HG03095 (cell line): ENCODE data around the gene PAN3.

Source experiments
- ATAC-seq: cut with Tn5 transposase; IDR thresholded peaks from one replicate; pipeline ENCODE4 v1.9.1; 2021; ENCODE audit warnings: moderate library complexity; ENCODE audit not compliant: unreplicated experiment

The PAN3 gene

DNA sequence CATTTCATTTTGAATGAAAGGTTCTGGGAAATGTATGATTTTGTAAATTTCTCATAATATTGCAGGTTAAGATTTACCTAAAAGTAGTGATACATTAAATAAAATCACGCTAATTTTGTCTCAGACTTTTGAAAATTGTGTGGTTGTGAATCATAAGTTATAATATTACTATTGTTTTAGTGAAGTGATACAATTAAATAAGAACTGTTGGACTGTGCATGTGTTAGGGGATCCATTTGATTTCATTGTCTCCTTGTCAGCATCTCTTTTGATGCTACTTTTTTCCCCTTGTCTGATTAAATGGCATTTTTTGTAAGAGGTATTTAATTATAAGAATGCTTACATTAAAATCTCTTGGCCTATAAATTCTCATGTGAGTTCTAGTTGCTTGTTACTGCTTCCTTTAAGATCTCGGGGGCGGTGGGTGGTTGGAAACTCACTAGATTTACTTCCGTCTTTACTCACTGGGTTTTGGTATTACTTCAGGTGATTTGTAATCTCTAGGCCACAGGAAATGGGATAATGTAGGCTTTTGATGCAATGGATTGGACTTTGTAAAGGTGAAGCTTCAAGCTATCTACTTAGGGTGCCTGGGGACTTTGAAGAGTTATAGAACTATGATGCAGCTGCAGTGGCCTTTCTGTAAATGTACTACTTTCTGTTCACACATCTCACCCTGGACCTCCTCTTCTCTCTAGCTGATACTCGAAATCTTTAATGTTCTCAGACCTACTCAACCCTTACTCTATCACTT, 66.5 kb downstream of the PAN3 start:
- peak; percentile 70 for ATAC-seq

DNA sequence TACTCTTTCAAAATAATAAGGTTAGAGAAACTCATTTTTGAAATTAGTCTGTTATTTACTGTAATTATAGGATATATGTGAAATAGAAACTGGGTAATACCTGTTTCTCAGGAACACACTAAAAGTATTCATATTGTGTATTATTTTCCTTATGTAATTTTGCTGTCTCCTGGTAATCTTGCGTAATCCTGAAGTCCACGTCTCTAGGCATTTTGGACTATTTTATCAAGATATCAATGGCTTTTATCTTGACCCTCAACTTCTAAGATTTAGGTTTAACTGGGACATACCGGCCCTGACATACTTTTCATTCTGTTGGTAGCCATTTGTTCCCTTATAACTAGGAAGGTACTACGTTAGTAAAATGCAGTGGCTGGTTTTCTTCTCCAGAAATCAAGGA, 80.3 kb downstream of the PAN3 start:
- ATAC-seq: no peak

DNA sequence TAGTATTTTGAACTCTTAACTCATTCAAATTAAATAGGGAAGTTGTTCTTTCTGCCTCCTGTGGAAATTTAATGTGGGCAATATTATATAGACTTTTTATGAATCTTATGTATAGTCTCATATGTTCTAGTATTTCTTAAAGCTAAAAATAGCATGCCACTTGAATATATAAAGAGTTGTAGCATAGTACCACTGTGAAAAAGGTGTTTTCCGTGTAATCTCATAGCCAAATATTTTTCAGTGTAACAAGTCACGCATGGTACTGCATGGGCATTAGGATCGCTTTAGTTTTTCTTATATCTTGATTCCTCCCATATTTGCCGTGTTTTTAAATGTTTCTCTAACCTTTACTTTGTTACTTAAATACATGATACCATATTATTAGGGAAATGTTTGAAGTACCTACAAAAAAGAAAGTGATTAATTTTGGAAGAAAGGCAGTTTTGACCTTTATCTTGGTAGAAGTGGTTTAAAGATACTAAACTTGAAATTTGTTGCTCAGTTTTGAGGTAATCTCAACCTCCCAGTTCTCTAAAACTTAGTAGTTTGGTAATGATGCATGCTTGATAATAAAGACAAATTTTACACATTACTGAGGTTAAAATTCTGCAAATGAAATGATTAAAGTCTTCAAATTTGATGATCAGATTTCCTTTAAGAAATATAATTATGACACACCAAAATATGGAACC, 81.2 kb downstream of the PAN3 start:
- no peak for ATAC-seq

DNA sequence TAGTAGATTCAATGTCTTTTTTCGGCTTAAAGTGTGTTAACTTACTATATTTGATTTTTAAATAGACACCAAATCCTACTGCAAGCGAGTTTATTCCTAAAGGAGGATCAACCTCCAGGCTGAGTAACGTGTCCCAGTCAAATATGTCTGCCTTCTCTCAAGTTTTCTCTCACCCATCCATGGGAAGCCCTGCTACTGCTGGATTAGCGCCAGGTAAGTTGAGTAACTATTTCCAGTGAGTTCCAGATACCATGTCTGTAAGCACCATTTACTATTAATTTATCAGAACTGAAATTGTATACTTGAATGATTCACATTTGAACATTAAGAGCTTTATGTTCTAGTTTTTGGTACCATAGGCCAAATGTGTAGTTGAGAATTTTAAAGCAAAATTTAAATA, 81.8 kb downstream of the PAN3 start:
- ATAC-seq: no peak

DNA sequence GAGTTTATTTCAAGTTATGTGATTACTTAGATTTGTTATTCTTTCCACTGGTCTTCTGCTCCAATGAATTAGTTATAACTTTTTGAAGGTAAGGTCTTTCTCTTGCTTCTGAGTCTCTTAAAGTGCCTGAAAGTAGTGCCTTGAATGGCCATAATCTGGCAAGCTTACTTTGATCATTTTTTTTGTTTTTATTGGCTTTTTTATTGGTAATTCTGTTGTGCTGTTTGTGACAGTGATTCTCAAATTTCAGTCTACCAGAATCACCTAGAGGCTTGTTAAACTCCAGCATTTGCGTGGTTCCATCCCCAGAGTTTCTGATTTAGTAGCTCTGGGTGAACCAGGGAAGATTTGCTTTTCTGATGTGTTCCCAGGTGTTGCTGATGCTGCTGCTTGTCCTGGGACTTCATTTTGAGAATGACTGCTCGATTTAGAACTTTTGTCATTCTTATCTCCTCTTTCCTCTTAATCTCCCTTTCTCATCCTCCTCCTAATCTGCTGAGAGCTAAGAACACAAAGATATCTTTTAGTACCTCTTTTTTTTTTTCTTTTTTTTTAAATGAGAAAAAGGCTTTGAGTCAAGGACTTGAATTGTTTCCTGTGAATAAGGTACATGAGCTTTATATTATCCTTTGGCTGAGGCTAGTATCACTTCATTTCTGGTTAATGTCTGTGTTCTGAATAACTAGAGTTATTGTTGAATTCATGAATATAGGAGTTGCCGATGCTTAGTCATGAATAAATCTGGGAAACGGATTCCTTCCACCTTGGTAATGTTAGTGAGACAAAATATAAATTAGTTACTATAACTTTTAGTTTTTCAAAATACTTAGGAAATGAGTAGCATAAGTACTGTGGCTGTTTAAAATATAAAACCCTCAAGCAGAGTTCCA, 91.4 kb downstream of the PAN3 start:
- ATAC-seq: no peak

DNA sequence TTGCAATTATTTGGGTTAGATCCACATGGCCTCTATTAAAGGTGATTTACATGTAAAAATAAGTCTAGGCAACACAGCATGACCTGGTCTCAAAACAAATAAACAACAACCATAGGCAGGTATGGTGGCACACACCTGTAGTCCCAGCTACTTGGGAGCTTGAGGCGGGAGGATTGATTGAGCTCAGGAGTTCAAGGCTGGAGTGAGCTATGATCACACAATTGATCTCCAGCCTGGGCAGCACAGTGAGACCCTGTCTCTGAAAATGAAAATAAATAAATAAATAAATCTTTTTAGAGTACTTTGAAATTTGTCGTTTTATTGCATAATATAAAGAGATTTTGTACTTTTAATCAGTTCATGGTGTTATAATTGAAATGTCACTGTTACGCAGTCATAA, 93.3 kb downstream of the PAN3 start:
- no peak for ATAC-seq

DNA sequence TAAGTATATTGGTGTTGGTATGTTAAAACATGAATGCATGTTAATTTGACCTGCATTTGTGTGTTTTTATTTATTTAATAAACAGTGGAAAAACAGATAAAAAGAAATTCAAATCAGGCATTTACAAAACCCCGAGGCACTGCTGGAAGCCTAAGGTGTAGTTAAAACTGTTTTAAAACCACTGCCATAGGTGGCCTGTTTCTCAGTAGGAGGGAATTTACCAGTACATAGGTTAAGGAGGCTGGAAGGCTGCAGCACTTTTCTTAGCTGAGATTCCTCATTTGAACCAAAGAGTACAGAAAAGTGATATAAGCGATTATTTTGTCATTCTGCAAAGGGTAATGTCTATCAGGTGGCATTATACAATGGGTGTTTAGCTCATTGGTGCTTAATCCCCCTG, 99.6 kb downstream of the PAN3 start:
- ATAC-seq: no peak

DNA sequence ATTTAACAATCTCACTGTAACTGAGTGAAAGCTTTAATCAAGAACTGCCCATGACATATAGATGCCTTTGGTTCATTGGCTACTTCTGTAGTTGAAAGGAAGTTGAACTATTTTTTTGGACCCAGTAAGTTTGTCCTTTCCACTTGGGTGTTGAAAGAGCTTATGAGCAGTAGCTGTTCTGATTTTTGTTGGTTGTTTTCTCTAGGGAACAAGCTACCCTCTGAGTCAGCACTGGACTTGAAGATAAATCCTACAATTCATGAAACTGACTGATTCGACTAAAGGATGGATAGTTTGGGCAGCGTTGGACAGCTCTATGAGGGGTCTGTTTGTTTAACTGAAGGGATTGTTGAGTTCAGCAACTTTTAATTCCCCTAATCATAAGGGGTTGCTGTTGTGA, 101.0 kb downstream of the PAN3 start:
- ATAC-seq: no peak

DNA sequence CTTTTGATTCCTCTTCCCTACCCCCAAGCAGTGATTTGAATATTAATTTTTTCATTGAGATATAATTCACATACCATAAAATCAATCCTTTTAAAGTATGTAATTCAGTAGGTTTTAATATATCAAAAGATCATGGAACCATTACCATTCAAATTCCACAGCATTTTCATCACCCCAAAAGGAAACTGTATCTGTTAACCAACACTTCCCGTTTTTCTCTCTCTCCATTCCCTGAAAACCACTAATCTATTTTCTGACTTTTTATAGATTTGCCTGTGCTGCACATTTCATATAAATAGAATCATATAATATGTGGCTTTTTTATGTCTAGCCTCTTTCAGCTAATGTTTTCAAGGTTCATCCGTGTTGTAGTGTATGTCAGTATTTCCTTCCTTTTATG, 107.1 kb downstream of the PAN3 start:
- ATAC-seq: no peak

DNA sequence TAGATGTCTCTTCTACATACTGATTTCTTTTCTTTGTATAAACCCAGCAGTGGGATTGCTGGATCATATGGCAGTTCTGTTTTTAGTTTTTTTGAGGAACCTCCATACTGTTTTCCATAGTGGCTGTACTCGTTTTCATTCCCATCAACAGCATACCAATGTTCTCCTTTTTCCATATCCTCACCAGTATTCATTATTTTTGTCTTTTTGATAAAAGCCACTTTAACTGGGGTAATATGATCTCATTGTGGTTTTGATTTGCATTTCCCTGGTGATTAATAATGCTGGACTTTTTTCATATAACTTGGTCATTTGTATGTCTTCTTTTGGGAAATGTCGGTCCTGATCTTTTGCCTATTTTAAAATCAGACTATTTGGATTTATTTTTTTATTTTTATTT, 108.5 kb downstream of the PAN3 start:
- no peak for ATAC-seq

DNA sequence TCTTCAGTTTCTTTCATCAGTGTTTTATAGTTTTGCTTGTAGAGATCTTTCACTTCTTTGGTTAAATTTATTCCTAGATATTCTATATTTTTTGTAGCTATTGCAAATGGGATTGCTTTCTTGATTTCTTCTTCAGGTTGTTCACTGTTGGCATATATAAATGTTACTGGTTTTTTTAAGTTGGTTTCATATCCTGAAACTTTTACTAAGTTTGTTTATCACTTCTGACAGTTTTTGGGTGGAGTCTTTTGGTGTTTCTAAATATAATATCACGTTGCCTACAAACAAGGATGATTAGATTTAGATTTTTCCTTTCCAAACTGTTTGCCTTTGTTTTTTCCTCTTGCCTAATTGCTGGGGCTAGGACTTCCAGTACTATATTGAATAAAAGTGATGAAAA, 109.7 kb downstream of the PAN3 start:
- no peak for ATAC-seq

DNA sequence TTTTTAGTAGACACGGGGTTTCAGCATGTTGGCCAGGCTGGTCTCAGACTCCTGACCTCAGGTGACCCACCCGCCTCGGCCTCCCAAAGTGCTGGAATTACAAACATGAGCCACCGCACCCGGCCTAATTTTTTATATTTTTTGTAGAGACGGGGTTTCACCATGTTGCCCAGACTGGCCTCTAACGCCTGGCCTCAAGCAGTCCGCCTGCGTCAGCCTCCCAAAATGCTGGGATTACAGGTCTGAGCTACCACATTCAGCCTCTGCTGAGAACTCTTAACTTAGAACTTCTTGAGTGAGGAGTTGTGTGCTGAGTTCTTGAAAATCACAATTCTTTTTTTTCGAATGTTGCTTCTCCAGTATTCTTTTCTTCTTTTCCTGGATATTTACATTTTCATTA, 112.2 kb downstream of the PAN3 start:
- no peak for ATAC-seq

DNA sequence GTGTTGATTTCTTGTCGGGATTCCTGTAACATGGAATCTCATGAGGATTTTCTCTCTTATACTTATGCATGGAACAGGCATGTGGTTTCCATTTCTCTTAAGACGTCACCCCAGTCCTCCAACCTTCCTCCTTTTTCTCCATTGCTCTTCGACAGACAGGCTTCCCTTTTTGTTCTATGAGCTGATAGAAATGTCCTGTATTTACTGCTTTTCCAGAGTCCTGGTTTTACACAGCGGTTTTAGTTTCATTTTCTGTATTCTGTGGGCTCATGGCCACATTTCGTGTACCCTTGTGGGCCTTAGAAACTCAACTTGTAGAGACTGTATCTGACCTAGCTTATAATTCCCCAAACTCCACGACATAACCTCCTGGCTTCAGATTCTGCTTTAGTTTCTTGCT, 113.1 kb downstream of the PAN3 start:
- ATAC-seq: no peak

DNA sequence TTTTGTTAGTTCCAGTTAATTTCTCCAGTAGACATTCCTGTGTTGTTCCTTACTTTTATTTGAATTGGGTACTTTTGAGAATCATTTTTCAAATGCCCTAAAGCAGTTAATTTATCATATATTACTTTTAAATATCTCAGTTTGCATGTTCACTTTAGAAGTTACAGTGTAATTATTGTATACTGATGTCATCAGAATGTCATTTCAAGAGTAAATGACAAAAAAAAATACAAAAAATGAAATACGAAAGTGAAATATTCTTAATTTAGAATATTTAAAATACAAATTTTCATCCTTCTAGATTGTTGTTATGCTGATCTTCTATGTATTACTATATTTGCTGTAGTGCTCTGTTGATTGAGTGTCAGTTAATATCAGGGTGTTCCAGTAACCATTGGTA, 114.2 kb downstream of the PAN3 start:
- ATAC-seq: no peak

DNA sequence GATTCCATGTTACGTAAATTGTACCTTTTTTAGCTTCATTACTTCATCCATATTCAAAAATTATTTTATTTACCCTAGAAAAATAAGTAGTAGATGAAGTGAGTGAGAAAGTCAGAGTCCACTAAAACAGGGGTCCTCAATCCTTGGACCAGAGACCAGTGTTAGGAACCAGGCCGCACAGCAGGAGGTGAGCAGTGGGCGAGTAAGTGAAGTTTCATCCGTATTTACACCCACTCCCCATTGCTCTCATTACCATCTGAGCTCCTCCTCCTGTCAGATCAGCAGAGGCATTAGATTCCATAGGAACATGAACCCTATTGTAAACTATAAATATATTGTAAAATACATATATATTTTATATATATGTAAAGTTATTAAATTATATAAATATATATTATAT, 119.0 kb downstream of the PAN3 start:
- no peak for ATAC-seq

DNA sequence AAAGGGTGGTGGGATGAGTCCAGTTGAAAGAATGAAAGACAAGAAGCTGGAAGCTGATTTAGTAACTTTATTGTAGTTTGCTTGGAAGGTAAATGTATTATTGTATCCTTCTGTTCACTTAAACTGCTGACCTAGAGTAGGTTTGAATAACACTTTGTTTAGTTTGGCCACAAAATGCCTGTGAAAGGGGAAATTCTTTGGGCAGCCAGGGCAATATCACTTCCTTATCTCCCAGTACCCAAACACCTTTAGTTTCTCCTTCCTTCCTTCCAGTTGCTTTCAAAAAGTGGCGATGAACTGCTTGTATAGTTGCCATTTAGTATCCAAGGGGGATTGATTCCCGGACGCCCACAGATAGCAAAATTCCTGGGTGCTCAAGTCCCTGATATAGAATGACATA, 120.1 kb downstream of the PAN3 start:
- ATAC-seq: no peak

DNA sequence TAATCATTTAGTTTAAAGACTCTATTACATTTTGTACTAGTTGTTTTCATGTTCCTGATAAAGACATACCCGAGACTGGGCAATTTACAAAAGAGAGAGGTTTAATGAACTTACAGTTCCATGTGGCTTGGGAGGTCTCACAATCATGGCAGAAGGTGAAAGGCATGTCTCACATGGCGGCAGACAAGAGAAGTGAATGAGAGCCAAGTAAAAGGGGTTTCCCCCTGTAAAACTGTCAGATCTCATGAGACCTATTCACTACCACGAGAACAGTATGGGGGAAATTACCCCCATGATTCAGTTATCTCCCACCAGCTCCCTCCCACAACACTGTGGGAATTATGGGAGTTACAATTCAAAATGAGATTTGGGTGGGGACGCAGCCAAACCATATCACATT, 129.2 kb downstream of the PAN3 start:
- no peak for ATAC-seq

DNA sequence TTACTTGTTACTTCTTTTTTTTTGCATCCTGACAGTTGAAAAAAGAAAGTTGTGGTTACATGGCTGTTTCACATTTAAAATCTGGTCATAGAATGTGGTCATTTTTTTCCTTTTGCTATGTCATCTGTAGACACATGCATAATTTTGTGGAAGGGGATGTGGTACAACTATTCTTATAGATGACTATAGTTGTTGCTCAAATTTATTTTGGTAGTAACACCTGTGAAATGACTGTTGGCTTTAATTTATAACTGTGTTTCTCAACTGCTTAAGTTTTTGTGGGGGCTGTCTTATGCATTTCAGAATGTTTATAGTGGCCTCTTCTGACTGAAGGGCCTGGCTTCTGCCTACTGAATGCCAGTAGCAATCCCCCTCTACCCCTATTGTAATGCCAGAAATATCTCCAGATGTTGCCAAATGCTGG, 130.5 kb downstream of the PAN3 start:
- peak; percentile 96 for ATAC-seq

DNA sequence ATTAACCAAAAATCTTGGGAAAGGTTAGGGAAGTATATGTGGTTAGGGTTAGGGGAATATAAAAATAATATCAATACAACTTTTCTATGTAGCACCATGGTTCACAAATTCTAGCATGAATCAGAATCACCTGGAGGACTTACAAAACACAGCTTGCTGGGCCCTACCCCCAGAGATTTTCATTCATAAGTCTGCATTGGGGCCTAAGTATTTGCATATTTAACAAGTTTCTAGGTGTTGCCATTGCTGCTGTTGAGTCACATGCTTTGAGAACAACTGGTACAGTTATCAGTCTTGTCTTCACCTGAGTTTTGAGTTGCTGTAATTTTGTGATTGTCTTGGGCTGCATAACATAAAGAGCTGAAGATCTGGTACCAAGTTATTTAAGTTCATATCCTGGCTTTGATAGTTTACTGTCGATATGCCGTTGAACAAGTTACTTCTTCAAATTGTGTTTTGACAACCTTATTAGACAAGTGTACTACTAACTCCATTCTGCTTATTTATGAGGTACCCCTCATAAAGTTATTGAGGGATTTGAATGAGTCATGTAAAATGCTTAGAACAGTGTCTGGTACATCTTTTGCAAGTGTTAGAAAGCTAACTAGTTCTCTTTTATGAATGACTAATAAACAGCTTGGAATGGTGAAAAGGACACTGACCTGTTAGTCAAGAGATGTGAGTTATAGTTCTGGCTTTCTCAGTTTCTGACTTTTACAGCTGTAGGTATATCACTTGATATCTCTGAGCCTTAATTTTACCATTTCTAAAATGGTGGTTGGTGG, 132.9 kb downstream of the PAN3 start:
- no peak for ATAC-seq

DNA sequence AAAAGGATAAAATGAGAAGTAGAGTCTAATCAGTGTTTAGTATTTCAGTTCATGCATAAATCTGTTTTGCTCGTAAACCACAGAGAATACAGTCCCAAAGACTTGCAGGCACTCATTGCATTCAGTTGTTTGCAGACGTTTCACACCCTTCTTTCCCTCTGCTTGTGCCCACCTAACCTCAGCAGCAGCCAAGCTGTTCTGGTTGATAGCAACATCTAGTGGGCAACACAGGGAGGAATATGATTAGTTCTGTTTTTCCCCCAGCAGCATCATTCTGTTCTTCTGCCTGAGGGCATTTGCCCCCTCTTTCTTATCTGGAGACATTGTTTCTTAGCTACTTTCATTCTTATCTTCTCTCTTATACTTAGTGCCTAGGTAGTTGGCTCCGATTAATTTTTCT, 135.6 kb downstream of the PAN3 start:
- no peak for ATAC-seq

DNA sequence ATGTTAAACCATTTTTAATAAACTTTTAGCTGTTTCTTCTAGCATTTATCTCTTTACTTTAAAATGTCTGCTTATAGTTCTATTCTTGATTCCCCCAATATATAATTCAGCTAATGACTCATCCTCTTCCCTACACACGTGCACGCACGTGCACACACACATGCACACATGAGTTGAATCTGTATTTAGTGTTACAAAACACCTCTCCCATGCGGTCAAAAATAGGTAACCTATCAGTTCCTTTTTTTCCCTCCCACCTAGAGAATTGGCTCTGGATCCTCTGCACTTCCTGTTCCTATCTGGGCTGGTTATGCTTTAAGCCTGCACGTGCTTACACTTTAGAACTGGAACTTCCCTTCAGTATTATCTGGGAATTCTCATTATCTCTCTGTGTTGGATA, 144.1 kb downstream of the PAN3 start:
- ATAC-seq: no peak
